B cell (primary cell): ENCODE results near the gene PAK4. TPM values are rescaled to one million over a fixed set of nuclear protein-coding genes. Genes with fewer than 3 reads are reported as not detected.

Experiments
- ATAC-seq: fragments of 200-7000 bp; cut with Tn5 transposase; one replicate; pipeline ENCODE4 v1.10.0; 2021; ENCODE audit warnings: low read depth, mild to moderate bottlenecking, moderate number of reproducible peaks, moderate library complexity
- CTCF ChIA-PET: fragments of 350-600 bp; sonication (Branson Sonifier 250); formaldehyde crosslinking; loops from one replicate; lab custom pipeline; 2021; ENCODE audit warnings: antibody characterized with exemption, inconsistent platforms; lab: Charles Lee
- POLR2A ChIA-PET: fragments of 350-600 bp; sonication (Branson Sonifier 250); formaldehyde crosslinking; loops from one replicate; lab custom pipeline; 2021; ENCODE audit warnings: antibody characterized with exemption; lab: Charles Lee
- DNase-seq: peaks from one replicate; pipeline ENCODE4 v3.0.0; 2013
- H2AFZ ChIP-seq: 2 replicates; pipeline ENCODE4 v1.6.1; 2012; ENCODE audit warnings: mild to moderate bottlenecking, low read depth, low read length; ENCODE audit not compliant: insufficient read depth, poor library complexity, severe bottlenecking
- H3K27ac ChIP-seq, 2 donors: 1 replicate in 1 of 2; 2 replicates in 1 of 2; pipeline ENCODE4 v1.5.1; 2012 to 2013; ENCODE audit warnings: low read length in 2 of 2, mild to moderate bottlenecking in 2 of 2, moderate library complexity in 1 of 2
- H3K27me3 ChIP-seq, 4 experiments: fragments of 200-600 bp in 1 of 4; sonication (generic) in 1 of 4; replicated peaks in 1 of 4; 1 replicate in 2 of 4; 2 replicates in 2 of 4; pipeline versions ENCODE4 v1.6.1 to v1.7.0; 2013 to 2016; ENCODE audit warnings: low read length in 3 of 4, mild to moderate bottlenecking in 2 of 4, mixed read lengths in 1 of 4, moderate library complexity in 1 of 4; ENCODE audit not compliant: insufficient read depth in 4 of 4, control insufficient read depth in 3 of 4; ENCODE audit errors: control extremely low read depth in 1 of 4
- H3K36me3 ChIP-seq, 2 experiments: replicated peaks in 1 of 2; 1 replicate in 1 of 2; 2 replicates in 1 of 2; pipeline versions ENCODE4 v1.6.1 to v1.7.1; 2013; ENCODE audit warnings: low read length in 1 of 2; ENCODE audit not compliant: insufficient read depth in 2 of 2, control insufficient read depth in 1 of 2; ENCODE audit errors: control extremely low read depth in 1 of 2, extremely low read depth in 1 of 2
- H3K4me1 ChIP-seq, 2 donors: fragments of 200-600 bp in 1 of 2; sonication (generic) in 1 of 2; 1 replicate in 1 of 2; 2 replicates in 1 of 2; pipeline versions ENCODE4 v1.5.1 to v1.6.1; 2013 to 2017; ENCODE audit warnings: low read length in 2 of 2; ENCODE audit not compliant: control insufficient read depth in 2 of 2, insufficient read depth in 2 of 2
- H3K4me2 ChIP-seq: replicated peaks from 2 replicates; pipeline ENCODE3; 2012; ENCODE audit warnings: mild to moderate bottlenecking, low read depth, low read length; ENCODE audit not compliant: poor library complexity, severe bottlenecking
- H3K4me3 ChIP-seq, 5 experiments: fragments of 200-600 bp in 1 of 5; sonication (generic) in 1 of 5; 1 replicate in 3 of 5; 2 replicates in 2 of 5; pipeline versions ENCODE4 v1.5.1 to v1.7.0; 2011 to 2016; ENCODE audit warnings: low read length in 4 of 5, mild to moderate bottlenecking in 4 of 5, low read depth in 2 of 5, control low read depth in 1 of 5, moderate library complexity in 1 of 5; ENCODE audit not compliant: insufficient read depth in 1 of 5; ENCODE audit errors: control extremely low read depth in 1 of 5, extremely low read depth in 1 of 5
- H3K79me2 ChIP-seq: fragments of 200-600 bp; sonication (generic); one replicate; pipeline ENCODE4 v1.6.0; 2016; ENCODE audit warnings: low read length; ENCODE audit not compliant: control insufficient read depth, insufficient read depth
- H3K9ac ChIP-seq: fragments of 200-600 bp; sonication (generic); 2 replicates; pipeline ENCODE4 v1.6.1; 2017; ENCODE audit warnings: mild to moderate bottlenecking, low read length, moderate library complexity
- H3K9me3 ChIP-seq, 3 donors: one replicate each; pipeline versions ENCODE4 v1.6.1 to v1.7.1; 2013; ENCODE audit warnings: low read length in 2 of 3; ENCODE audit not compliant: control insufficient read depth in 2 of 3, insufficient read depth in 1 of 3; ENCODE audit errors: control extremely low read depth in 1 of 3
- H4K20me1 ChIP-seq: 2 replicates; pipeline ENCODE4 v1.6.0; 2012; ENCODE audit warnings: mild to moderate bottlenecking, low read length; ENCODE audit not compliant: insufficient read depth, control insufficient read depth, poor library complexity, severe bottlenecking
- H3K27ac Mint-ChIP-seq: one replicate; pipeline ENCODE4 v1.8.0; 2021; ENCODE audit warnings: mixed read lengths
- H3K27me3 Mint-ChIP-seq: one replicate; pipeline ENCODE4 v1.8.0; 2021; ENCODE audit warnings: mixed read lengths
- H3K4me1 Mint-ChIP-seq: one replicate; pipeline ENCODE4 v1.8.0; 2021; ENCODE audit warnings: mixed read lengths
- H3K4me3 Mint-ChIP-seq: one replicate; pipeline ENCODE4 v1.8.0; 2021; ENCODE audit warnings: mixed read lengths
- H3K9me3 Mint-ChIP-seq: one replicate; pipeline ENCODE4 v1.8.0; 2022; ENCODE audit warnings: mixed read lengths; ENCODE audit not compliant: insufficient read depth
- CTCF ChIP-seq: fragments of 200-600 bp; IDR thresholded peaks from one replicate; pipeline ENCODE4 v1.8.0; 2022; ENCODE audit warnings: antibody characterized with exemption, mild to moderate bottlenecking
- EZH2 ChIP-seq: IDR thresholded peaks from 2 replicates; pipeline ENCODE4 v1.6.1; 2012; ENCODE audit warnings: borderline replicate concordance, low read depth, mild to moderate bottlenecking, moderate library complexity, low read length; ENCODE audit not compliant: insufficient read depth, poor library complexity, severe bottlenecking
- WGBS: methylation state at CpG from one replicate; pipeline ENCODE4 v1.1.5; 2013; ENCODE audit warnings: missing lambda C conversion rate; ENCODE audit not compliant: insufficient coverage; 5-methylcytosine and 5-hydroxymethylcytosine counted together
- intact Hi-C: fragments of 100-400 bp; cut with micrococcal nuclease; formaldehyde crosslinking; loops from one replicate; pipeline ENCODE4 v1.10.0; 2022
- polyA plus RNA-seq: library from polyadenylated mRNA; depleted of rRNA; stranded (reverse); fragments of >200 nt; gene quantifications from 2 replicates; pipeline ENCODE4 v1.2.3, GENCODE V29; 2012
- total RNA-seq, 2 donors: library from RNA; stranded (reverse); fragments of 120-200 nt in 1 of 2; gene quantifications; 1 replicate in 1 of 2; 2 replicates in 1 of 2; pipeline versions ENCODE4 v1.2.3 to v1.2.4, GENCODE V29; 2013 to 2022

Gene PAK4
- total and polyA plus RNA-seq, 2 donors (not counting 1 experiment from before 2014, with no cell fraction given), result 12.0 to 23.3 TPM

GRCh38 chr19:39199025-39199424 is 73.4 kb downstream of the PAK4 start:
- Histone ChIP-seq H3K36me3 (no peaks in the 10 kb centered on the region), H3K27ac (no peak overlapping the region), H3K79me2 (no peaks in the 10 kb centered on the region), H3K4me2 (no peak overlapping the region), H3K9me3 (no peaks in the 10 kb centered on the region), H3K4me1 (peaks cover 0 to 18% of the 10 kb centered on the region in 2 donors), H3K9ac (no peak overlapping the region), H3K4me3 (no peak overlapping the region), H4K20me1 (no peaks in the 10 kb centered on the region), H2AFZ (no peak overlapping the region), H3K27me3 (peaks cover 0 to 74% (median 23%) of the 10 kb centered on the region in 4 experiments)
- POLR2A ChIA-PET, result no interaction called here
- Mint-ChIP-seq H3K4me1 (peaks cover 13% of the 10 kb centered on the region), H3K4me3 (no peak overlapping the region), H3K27ac (no peak overlapping the region), H3K9me3 (no peaks in the 10 kb centered on the region), H3K27me3 (peaks cover 65% of the 10 kb centered on the region)
- no peak for DNase-seq
- 68% methylated on average over 8 of the region's 11 CpGs for WGBS
- intact Hi-C loops, result no loop called here
- TF ChIP-seq CTCF, result no peak
- no peak for TF ChIP-seq EZH2
- ATAC-seq, result no peak
- CTCF ChIA-PET, result no interaction called here

- intact Hi-C loops, result no loop called here
- WGBS, result 90% methylated on average over 31 of the region's 32 CpGs
- ATAC-seq, result no peak
Measured at GRCh38 chr19:39200066-39200802, 74.6 kb downstream of the PAK4 start.

More at GRCh38 chr19:39200066-39200802, 74.6 kb downstream of the PAK4 start:
- Histone ChIP-seq H3K4me2 (no peak overlapping the region), H3K36me3 (no peaks in the 10 kb centered on the region), H3K79me2 (no peaks in the 10 kb centered on the region), H4K20me1 (no peaks in the 10 kb centered on the region), H3K9ac (no peak overlapping the region), H3K9me3 (no peaks in the 10 kb centered on the region), H3K27ac (no peak overlapping the region), H3K4me3 (no peak overlapping the region), H3K27me3 (peaks cover 0 to 68% (median 23%) of the 10 kb centered on the region in 4 experiments), H3K4me1 (peaks cover 0 to 18% of the 10 kb centered on the region in 2 donors), H2AFZ (no peak overlapping the region)
- TF ChIP-seq CTCF (no peak), EZH2 (no peak)
- ChIA-PET CTCF (no interaction called here), POLR2A (no interaction called here)
- DNase-seq, result no peak
- Mint-ChIP-seq H3K27me3 (peaks cover 70% of the 10 kb centered on the region), H3K4me1 (peaks cover 11% of the 10 kb centered on the region), H3K4me3 (no peak overlapping the region), H3K9me3 (no peaks in the 10 kb centered on the region), H3K27ac (no peak overlapping the region)
